GM19239 (cell line): Measurements from ENCODE around the gene BBS9.

Experiments
- DNase-seq: peaks from one replicate; pipeline ENCODE4 v3.0.0; 2011; ENCODE audit warnings: low spot score; ENCODE audit not compliant: insufficient read length
- FAIRE-seq: peaks from 2 replicates; lab custom pipeline; 2011; peaks lifted over from hg19 to GRCh38; lab: Jason Lieb, UNC

BBS9 gene

GRCh38 chr7:33339074-33339790, 209.9 kb downstream of the BBS9 start:
- FAIRE-seq (no peak), DNase-seq (no peak)

- DNase-seq (no peak), FAIRE-seq (no peak)
These were observed 216.7 kb downstream of the BBS9 start for GRCh38 chr7:33346055-33346454.

GRCh38 chr7:33350577-33350976, 221.2 kb downstream of the BBS9 start:
- no peak for FAIRE-seq
- no peak for DNase-seq

GRCh38 chr7:33351709-33352108, 222.3 kb downstream of the BBS9 start:
- DNase-seq, result no peak
- no peak for FAIRE-seq

GRCh38 chr7:33354201-33354600, 224.8 kb downstream of the BBS9 start:
- DNase-seq, result no peak

GRCh38 chr7:33355386-33355785, 226.0 kb downstream of the BBS9 start:
- no peak for FAIRE-seq
- DNase-seq, result no peak

More at GRCh38 chr7:33354201-33354600, 224.8 kb downstream of the BBS9 start:
- no peak for FAIRE-seq

GRCh38 chr7:33356336-33356735, 227.0 kb downstream of the BBS9 start:
- FAIRE-seq (no peak), DNase-seq (no peak)

- DNase-seq, result no peak
- FAIRE-seq, result no peak
These were observed 228.5 kb downstream of the BBS9 start for GRCh38 chr7:33357846-33358245.

GRCh38 chr7:33369888-33370287, 240.5 kb downstream of the BBS9 start:
- no peak for FAIRE-seq

GRCh38 chr7:33373195-33373594, 243.8 kb downstream of the BBS9 start:
- FAIRE-seq (no peak), DNase-seq (no peak)

More at GRCh38 chr7:33369888-33370287, 240.5 kb downstream of the BBS9 start:
- no peak for DNase-seq

GRCh38 chr7:33379891-33380525, 250.6 kb downstream of the BBS9 start:
- FAIRE-seq, result no peak
- no peak for DNase-seq

GRCh38 chr7:33388332-33388731, 259.0 kb downstream of the BBS9 start:
- DNase-seq (no peak), FAIRE-seq (no peak)

- no peak for DNase-seq
- FAIRE-seq, result no peak
These were observed 262.8 kb downstream of the BBS9 start for GRCh38 chr7:33392148-33392547.

- FAIRE-seq, result no peak
- no peak for DNase-seq
These were observed 264.4 kb downstream of the BBS9 start for GRCh38 chr7:33393770-33394169.

GRCh38 chr7:33395340-33395739, 266.0 kb downstream of the BBS9 start:
- FAIRE-seq (no peak), DNase-seq (no peak)

- DNase-seq, result no peak
These were observed 270.3 kb downstream of the BBS9 start for GRCh38 chr7:33399528-33400213.

GRCh38 chr7:33400214-33400538, 270.8 kb downstream of the BBS9 start:
- no peak for DNase-seq
- no peak for FAIRE-seq

More at GRCh38 chr7:33399528-33400213, 270.3 kb downstream of the BBS9 start:
- no peak for FAIRE-seq

GRCh38 chr7:33410266-33410665, 280.9 kb downstream of the BBS9 start:
- FAIRE-seq (no peak), DNase-seq (no peak)

GRCh38 chr7:33411020-33411419, 281.7 kb downstream of the BBS9 start:
- DNase-seq (no peak), FAIRE-seq (no peak)

- no peak for FAIRE-seq
These were observed 283.0 kb downstream of the BBS9 start for GRCh38 chr7:33412331-33412730.

GRCh38 chr7:33418251-33418701, 288.9 kb downstream of the BBS9 start:
- no peak for FAIRE-seq

More at GRCh38 chr7:33412331-33412730, 283.0 kb downstream of the BBS9 start:
- no peak for DNase-seq

More at GRCh38 chr7:33418251-33418701, 288.9 kb downstream of the BBS9 start:
- no peak for DNase-seq
